H1 (cell line): ENCODE measurements around the gene OLFM1. TPM values are rescaled to one million over a fixed set of nuclear protein-coding genes. Genes with fewer than 3 reads are reported as not detected.

Experiments
- FOSL1 ChIP-seq: IDR thresholded peaks from 2 replicates; pipeline ENCODE4 v1.6.1; 2011; ENCODE audit warnings: mild to moderate bottlenecking, low read depth, low read length, moderate library complexity; ENCODE audit not compliant: insufficient read depth
- polyA plus RNA-seq, 7 experiments: library from polyadenylated mRNA; depleted of rRNA in 3 of 7; stranded (reverse) in 5 of 7; unstranded in 2 of 7; fragments of >200 nt in 5 of 7; fragments of 200-250 nt in 2 of 7; gene quantifications; 1 replicate in 5 of 7; 2 replicates in 1 of 7; 4 replicates in 1 of 7; pipeline versions ENCODE4 v1.2.1 to v1.2.3, GENCODE V29; 2011 to 2013; ENCODE audit warnings: missing spikeins in 2 of 7, mixed read lengths in 2 of 7
- total RNA-seq: library from RNA; stranded (reverse); fragmentation: NEBNext Ultra II Directional; extraction: Animal tissue kit (Norgen Biotek cat#: 25700); gene quantifications from 2 replicates; pipeline ENCODE4 v1.2.1, GENCODE V29; 2021
- TF ChIP-seq, protein P1 (sequence below): fragments of 300-600 bp; sonication (generic); IDR thresholded peaks from 2 replicates; pipeline ENCODE4 v1.7.1; 2012; ENCODE audit warnings: low read length, moderate library complexity, mild to moderate bottlenecking, inconsistent platforms; ENCODE audit not compliant: insufficient replicate concordance

The OLFM1 gene
- total and polyA plus RNA-seq, 2 of the 8 experiments (the other 6 are each of a cell fraction or from before 2014, with no cell fraction given), result 53.0 to 53.4 TPM

DNA sequence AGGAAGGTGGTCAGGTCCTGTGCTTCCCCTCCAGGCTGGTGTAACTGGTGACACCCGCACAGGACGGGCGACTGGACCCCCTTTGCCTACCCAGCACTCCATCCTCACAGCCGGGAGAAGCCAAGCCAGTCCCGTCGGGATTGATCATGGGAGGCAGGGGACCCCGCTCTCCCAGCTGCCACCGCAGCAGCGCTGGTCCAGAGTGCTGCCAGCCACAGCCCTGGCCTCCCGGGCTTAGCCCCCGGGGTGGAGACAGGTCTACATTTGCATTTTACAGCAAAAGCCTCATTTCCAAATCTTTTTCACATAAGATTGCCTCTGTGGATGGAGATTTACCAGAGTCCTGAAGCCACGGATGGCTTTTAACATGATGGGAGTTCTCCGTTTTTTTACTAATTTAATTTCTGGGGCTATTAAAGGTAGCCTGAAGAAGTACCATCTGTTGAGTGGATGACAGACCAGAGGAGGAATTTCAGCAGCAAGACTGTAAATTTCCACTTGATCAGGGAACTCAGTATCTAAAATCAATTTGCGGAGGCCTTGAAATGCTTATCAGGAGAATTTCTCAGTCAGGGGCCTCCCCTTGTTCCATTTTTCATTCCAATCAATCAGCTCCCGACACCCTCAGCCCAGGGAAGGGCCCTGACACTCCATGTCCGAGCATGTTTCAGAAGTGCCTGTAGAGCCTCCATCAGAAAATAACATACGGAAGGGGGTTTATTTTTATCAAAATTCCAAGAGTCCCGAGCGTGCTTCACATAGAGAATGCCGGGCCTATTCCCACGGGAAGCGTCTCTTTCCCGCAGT is 80.6 kb downstream of the OLFM1 start (continued):
- TF ChIP-seq, protein P1, sequence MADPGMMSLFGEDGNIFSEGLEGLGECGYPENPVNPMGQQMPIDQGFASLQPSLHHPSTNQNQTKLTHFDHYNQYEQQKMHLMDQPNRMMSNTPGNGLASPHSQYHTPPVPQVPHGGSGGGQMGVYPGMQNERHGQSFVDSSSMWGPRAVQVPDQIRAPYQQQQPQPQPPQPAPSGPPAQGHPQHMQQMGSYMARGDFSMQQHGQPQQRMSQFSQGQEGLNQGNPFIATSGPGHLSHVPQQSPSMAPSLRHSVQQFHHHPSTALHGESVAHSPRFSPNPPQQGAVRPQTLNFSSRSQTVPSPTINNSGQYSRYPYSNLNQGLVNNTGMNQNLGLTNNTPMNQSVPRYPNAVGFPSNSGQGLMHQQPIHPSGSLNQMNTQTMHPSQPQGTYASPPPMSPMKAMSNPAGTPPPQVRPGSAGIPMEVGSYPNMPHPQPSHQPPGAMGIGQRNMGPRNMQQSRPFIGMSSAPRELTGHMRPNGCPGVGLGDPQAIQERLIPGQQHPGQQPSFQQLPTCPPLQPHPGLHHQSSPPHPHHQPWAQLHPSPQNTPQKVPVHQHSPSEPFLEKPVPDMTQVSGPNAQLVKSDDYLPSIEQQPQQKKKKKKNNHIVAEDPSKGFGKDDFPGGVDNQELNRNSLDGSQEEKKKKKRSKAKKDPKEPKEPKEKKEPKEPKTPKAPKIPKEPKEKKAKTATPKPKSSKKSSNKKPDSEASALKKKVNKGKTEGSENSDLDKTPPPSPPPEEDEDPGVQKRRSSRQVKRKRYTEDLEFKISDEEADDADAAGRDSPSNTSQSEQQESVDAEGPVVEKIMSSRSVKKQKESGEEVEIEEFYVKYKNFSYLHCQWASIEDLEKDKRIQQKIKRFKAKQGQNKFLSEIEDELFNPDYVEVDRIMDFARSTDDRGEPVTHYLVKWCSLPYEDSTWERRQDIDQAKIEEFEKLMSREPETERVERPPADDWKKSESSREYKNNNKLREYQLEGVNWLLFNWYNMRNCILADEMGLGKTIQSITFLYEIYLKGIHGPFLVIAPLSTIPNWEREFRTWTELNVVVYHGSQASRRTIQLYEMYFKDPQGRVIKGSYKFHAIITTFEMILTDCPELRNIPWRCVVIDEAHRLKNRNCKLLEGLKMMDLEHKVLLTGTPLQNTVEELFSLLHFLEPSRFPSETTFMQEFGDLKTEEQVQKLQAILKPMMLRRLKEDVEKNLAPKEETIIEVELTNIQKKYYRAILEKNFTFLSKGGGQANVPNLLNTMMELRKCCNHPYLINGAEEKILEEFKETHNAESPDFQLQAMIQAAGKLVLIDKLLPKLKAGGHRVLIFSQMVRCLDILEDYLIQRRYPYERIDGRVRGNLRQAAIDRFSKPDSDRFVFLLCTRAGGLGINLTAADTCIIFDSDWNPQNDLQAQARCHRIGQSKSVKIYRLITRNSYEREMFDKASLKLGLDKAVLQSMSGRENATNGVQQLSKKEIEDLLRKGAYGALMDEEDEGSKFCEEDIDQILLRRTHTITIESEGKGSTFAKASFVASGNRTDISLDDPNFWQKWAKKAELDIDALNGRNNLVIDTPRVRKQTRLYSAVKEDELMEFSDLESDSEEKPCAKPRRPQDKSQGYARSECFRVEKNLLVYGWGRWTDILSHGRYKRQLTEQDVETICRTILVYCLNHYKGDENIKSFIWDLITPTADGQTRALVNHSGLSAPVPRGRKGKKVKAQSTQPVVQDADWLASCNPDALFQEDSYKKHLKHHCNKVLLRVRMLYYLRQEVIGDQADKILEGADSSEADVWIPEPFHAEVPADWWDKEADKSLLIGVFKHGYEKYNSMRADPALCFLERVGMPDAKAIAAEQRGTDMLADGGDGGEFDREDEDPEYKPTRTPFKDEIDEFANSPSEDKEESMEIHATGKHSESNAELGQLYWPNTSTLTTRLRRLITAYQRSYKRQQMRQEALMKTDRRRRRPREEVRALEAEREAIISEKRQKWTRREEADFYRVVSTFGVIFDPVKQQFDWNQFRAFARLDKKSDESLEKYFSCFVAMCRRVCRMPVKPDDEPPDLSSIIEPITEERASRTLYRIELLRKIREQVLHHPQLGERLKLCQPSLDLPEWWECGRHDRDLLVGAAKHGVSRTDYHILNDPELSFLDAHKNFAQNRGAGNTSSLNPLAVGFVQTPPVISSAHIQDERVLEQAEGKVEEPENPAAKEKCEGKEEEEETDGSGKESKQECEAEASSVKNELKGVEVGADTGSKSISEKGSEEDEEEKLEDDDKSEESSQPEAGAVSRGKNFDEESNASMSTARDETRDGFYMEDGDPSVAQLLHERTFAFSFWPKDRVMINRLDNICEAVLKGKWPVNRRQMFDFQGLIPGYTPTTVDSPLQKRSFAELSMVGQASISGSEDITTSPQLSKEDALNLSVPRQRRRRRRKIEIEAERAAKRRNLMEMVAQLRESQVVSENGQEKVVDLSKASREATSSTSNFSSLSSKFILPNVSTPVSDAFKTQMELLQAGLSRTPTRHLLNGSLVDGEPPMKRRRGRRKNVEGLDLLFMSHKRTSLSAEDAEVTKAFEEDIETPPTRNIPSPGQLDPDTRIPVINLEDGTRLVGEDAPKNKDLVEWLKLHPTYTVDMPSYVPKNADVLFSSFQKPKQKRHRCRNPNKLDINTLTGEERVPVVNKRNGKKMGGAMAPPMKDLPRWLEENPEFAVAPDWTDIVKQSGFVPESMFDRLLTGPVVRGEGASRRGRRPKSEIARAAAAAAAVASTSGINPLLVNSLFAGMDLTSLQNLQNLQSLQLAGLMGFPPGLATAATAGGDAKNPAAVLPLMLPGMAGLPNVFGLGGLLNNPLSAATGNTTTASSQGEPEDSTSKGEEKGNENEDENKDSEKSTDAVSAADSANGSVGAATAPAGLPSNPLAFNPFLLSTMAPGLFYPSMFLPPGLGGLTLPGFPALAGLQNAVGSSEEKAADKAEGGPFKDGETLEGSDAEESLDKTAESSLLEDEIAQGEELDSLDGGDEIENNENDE, result no peak
- TF ChIP-seq FOSL1, result no peak
